OCI-LY3 (cell line): ENCODE results near the gene ZBTB43.
A peak's percentile ranks its signal among the peaks of the same experiment; 100 is the strongest.

Experiments used
- H2AFZ ChIP-seq: fragments of 200-600, 300-600 bp; shearing (Covaris generic); 2 replicates; pipeline ENCODE4 v1.6.0; 2014; ENCODE audit warnings: antibody characterized with exemption, low read depth, low read length
- H3K27ac ChIP-seq: fragments of 200-600, 300-600 bp; sonication (generic); 2 replicates; pipeline ENCODE4 v1.5.1; 2014; ENCODE audit warnings: mild to moderate bottlenecking, low read length, moderate library complexity, mixed read lengths
- H3K27me3 ChIP-seq: fragments of 200-600, 300-600 bp; sonication (generic); 2 replicates; pipeline ENCODE4 v1.6.1; 2014; ENCODE audit warnings: low read depth, low read length, mixed read lengths
- H3K36me3 ChIP-seq: fragments of 200-600, 300-600 bp; sonication (generic); replicated peaks from 2 replicates; pipeline ENCODE3; 2014; ENCODE audit warnings: low read depth, low read length, mixed read lengths
- H3K4me1 ChIP-seq: fragments of 300-600, 200-600 bp; sonication (generic); 2 replicates; pipeline ENCODE4 v1.6.1; 2014; ENCODE audit warnings: low read length, mixed read lengths
- H3K4me2 ChIP-seq: fragments of 200-600, 300-600 bp; sonication (generic); 2 replicates; pipeline ENCODE4 v1.6.1; 2014; ENCODE audit warnings: low read length, mixed read lengths
- H3K4me3 ChIP-seq: fragments of 300-600, 200-600 bp; sonication (generic); 2 replicates; pipeline ENCODE4 v1.5.1; 2014; ENCODE audit warnings: antibody characterized with exemption, mild to moderate bottlenecking, low read length, moderate library complexity
- H3K79me2 ChIP-seq: fragments of 300-600, 200-600 bp; shearing (Covaris generic); 2 replicates; pipeline ENCODE4 v1.6.1; 2014; ENCODE audit warnings: mild to moderate bottlenecking, low read length, mixed read lengths
- H3K9ac ChIP-seq: fragments of 300-600, 200-600 bp; shearing (Covaris generic); 2 replicates; pipeline ENCODE4 v1.6.0; 2014; ENCODE audit warnings: mild to moderate bottlenecking, low read length, moderate library complexity
- H3K9me3 ChIP-seq: fragments of 200-600, 300-600 bp; shearing (Covaris generic); 2 replicates; pipeline ENCODE4 v1.6.1; 2014; ENCODE audit warnings: low read length, mixed read lengths; ENCODE audit not compliant: insufficient read depth
- H4K20me1 ChIP-seq: fragments of 200-600, 300-600 bp; sonication (generic); 2 replicates; pipeline ENCODE4 v1.6.1; 2016; ENCODE audit warnings: low read length, mixed read lengths; ENCODE audit not compliant: insufficient read depth
- CTCF ChIP-seq: fragments of 200-600, 300-600 bp; sonication (generic); IDR thresholded peaks from 2 replicates; pipeline ENCODE4 v1.5.1; 2014; ENCODE audit warnings: antibody characterized with exemption, low read length, low read depth
- EZH2phosphoT487 ChIP-seq: fragments of 200-600 bp; shearing (Covaris generic); IDR thresholded peaks from 2 replicates; pipeline ENCODE4 v1.6.1; 2018; ENCODE audit warnings: antibody characterized with exemption, mixed run types, low read depth

ZBTB43 gene

GRCh38 chr9:126862104-126862761 is 57.4 kb downstream of the ZBTB43 start:
- TF ChIP-seq CTCF (no peak), EZH2phosphoT487 (no peak)
- Histone ChIP-seq H4K20me1 (peaks cover 19% of the 10 kb centered on the region; the same call in 1 of the 2 replicates), H3K9ac (peak overlapping the region; percentile 80), H3K9me3 (no peaks in the 10 kb centered on the region), H3K4me1 (peaks cover 35% of the 10 kb centered on the region), H3K27me3 (peaks cover 13% of the 10 kb centered on the region), H3K4me3 (peak overlapping the region; percentile 95), H3K79me2 (peaks cover 23% of the 10 kb centered on the region), H3K4me2 (peak overlapping the region; percentile 100), H3K27ac (peak overlapping the region; percentile 38), H2AFZ (no peak overlapping the region), H3K36me3 (peaks cover 15% of the 10 kb centered on the region)

DNA sequence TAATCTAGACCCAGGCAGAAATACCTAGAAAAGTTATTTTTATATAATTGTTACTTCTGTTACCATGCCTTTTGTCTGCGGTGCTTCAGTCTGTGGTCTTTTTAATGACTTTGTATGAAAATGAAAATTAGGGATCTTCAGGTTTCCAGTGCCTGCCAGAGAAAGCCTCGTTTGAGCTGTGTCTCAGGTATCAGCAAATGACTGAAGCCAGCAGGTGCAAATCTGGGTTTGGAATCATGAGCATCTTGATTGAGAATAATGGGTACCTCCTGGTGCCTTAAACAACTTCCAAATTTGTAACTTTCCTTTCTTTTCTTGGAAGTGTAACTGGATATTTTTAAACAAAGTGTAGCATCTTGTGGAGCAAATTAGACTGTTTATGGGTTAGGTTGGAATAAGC is 59.9 kb downstream of the ZBTB43 start:
- Histone ChIP-seq H2AFZ (no peak overlapping the region), H3K36me3 (peaks cover 18% of the 10 kb centered on the region), H3K27ac (no peak overlapping the region), H3K27me3 (no peaks in the 10 kb centered on the region), H3K4me3 (no peak overlapping the region), H3K4me2 (no peak overlapping the region), H3K79me2 (peaks cover 34% of the 10 kb centered on the region), H3K9ac (no peak overlapping the region), H4K20me1 (peaks cover 19% of the 10 kb centered on the region; the same call in 1 of the 2 replicates), H3K9me3 (no peaks in the 10 kb centered on the region), H3K4me1 (peaks cover 31% of the 10 kb centered on the region)
- TF ChIP-seq CTCF: no peak
- TF ChIP-seq EZH2phosphoT487: no peak

GRCh38 chr9:126869368-126869767 is 64.5 kb downstream of the ZBTB43 start:
- H3K79me2 ChIP-seq: peaks cover 21% of the 10 kb centered on the region

More at GRCh38 chr9:126869368-126869767, 64.5 kb downstream of the ZBTB43 start:
- Histone ChIP-seq H3K9ac (no peak overlapping the region), H3K27ac (no peak overlapping the region), H3K4me1 (peaks cover 30% of the 10 kb centered on the region), H3K9me3 (no peaks in the 10 kb centered on the region), H4K20me1 (peaks cover 6% of the 10 kb centered on the region), H3K4me2 (no peak overlapping the region), H2AFZ (no peak overlapping the region), H3K36me3 (peaks cover 12% of the 10 kb centered on the region), H3K27me3 (no peaks in the 10 kb centered on the region), H3K4me3 (no peak overlapping the region)
- TF ChIP-seq EZH2phosphoT487 (no peak), CTCF (no peak)
